NCI-H526 (cell line): ENCODE measurements around the gene TCF20.

ENCODE experiments used
- DNase-seq, 2 experiments: peaks; one replicate each; lab custom pipeline; 2025; lab: John Stamatoyannopoulos, UW

The TCF20 gene

DNA sequence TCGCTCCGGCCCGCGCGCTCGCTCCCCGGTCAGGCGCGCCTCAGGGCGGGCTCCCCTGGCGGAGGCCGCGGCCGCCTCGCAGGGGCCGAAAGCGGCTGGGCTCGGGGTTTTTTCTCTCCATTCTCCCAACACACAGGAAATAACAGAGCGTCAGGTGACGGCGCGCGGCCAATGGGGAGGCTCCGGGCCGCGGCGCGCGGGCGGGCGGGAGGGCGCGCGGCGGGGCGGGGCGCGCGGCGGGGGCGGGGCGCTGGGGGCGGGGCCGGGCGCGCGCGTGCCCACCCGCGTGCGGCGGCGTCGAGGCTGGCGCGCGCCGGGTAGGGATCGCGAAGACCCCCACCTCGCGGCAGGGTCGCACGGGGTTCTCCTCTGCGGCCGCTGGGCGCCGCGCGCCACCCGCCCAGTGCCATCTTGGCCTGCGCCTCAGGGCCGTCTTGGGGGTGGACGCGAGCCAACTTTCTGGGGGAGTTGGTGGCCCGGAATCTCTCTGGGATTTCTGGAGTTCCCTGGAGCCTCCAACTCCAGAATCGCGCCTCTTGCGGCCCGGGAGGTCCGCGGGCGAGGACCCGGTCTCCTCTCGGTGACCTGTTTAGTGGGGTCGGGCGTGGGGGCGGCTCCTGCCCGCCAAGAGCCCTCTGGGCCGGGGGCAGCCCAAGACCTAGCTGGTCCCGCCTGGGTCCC, at the start of gene TCF20:
TSS of gene TCF20 (minus strand) at position 144 of the 681 bp plus-strand sequence. CDS start 55,348 bp downstream, outside the sequence.
- DNase-seq = peak; percentile 45 to 72

DNA sequence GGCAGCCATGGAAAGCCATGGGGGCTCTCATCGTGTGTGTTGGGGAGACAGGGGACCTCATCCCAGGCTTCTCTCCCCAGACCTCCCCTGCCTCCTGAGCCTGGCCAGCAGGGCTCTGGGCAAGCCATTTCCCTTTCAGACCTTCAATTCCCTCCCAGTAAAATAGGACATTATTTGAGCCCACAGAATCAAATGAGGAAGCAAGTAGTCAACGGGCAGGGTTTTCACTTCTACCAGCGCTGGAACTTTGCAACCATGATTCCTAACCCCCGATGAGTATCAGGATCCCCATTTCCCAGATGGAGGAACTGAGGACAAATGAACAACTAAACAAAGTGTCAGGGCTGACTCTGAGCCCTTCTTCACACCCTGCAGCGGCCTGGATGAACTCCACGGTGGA, 48.9 kb upstream of the TCF20 start:
- no peak for DNase-seq

DNA sequence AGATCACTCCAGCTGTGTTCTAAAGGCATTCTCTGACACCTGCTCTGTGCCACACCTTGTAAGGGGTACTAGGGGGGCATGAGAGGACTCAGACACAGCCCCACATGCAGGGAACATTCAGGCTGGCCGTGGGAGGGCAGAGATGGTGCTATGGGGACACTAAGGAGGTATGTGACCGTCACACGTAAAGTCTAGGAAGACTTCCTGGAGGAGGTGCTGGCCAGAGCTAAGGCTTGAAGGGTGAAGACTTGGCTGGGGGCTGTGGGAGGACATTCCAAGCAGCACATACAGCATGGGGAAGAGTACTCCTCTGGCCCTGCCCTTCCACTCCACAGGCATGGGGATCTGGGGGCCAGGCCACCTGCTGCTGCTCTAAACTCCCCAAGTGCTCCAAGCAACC, 48.5 kb upstream of the TCF20 start:
- no peak for DNase-seq

DNA sequence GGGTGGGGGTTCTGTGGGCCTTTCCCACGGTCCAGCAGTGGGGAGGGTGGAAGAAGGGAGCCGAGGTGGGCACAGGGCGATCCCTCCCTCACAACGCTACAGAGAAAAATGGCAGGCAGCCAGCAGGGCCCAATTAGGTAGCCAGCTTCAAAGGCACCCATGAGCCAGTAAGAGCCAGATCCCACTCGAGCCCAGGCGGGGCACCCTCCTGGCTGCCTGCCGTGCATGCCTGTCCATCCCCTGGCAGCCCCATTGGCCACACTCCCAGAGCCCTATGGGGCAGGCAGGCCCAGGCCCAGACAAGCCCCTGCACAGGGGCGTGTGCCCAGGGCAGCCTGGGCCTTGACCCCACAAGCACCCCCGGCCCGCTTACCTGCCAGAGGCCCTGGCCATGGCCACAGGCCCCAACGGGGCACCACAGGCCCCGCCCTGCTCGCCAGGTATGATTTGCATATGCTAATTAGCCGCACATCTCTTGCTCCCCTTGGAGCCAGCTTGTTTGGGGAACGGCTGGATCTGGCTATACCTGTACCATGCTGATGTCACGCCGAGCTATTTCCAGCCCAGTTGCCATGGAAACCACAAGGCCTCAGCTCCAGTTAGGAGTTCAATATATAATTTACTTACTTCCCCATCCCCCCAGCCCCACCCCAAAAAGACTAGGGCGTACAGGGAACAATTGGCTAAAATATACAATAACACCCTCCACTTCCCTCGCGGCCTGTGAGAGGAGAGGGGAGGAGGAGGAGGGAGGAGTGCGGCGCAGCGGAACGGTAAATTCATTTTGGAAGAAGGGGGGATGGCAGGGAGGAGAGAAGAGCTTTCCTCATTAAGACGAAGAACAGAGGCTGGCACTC, 47.5 kb upstream of the TCF20 start:
- peak; percentile 89 to 94 for DNase-seq

DNA sequence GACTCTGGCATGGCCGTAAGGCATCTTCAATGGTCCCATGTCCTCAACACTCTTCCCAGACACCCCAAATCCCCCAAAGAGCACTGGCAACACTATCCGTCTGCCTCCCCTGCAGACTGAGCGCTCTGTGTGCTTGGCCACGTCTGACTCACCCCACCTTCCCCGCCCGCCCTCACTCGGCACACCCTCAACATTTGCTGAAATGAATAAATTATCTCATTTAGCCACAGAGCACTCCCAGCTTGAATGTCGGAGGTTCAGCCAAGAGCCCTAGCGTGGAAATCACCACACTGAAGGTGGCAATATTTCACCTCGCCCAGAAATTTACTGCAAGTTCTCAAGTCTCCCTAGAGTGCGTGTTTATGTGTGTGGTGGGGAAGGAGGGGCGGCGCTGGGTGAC, 46.6 kb upstream of the TCF20 start:
- peak; percentile 40 to 73 for DNase-seq

DNA sequence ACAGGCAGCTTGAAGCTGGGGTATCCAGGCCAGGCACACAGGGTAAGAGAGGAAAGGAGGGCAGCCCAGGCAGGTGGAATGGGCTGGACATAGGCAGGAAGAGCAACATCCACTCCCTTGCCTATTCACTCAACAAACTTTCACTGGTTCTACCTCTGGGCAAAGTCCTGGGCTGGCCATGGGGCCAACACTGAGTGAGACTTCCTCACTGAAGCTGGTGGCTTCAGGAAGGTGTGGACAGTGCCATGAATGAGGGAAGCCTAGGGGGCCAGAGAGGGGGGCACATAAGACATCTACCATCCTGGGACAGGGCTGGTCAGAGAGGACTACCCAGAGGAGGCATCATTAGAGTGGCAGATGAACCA, 44.9 kb upstream of the TCF20 start:
- DNase-seq = no peak

DNA sequence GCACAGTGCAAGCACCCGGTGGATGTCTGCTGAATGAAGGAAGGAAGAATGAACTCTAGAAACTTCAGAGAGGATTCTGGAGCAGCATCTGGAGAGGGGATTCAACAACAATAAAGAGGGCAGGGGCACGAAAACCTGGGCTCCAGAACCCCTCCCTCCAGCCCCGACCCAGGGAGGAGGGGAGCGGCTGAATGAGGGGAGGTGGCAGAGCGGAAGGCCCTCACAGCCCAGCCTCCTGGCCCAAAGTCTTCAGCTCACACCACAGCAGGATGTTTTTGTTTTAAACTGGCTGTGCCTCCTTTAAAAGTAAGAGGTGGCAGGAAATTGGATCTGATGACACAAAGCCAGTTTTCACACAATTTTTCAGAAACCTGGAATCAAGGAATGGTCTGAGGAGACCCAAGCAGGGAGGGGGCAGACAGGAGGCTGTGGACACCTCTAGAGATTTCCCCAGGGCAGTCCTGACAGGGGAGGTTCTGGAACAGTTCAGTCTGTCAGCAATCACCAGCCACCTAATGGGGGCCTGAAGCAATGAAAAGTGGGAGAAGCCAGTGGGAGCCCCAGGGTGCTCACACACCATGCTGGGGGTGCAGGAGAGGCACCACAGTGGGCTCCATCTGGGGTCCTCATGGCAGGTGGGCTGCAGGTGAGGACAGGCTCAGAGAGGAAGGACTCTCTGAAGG, 44.4 kb upstream of the TCF20 start:
- no peak for DNase-seq

DNA sequence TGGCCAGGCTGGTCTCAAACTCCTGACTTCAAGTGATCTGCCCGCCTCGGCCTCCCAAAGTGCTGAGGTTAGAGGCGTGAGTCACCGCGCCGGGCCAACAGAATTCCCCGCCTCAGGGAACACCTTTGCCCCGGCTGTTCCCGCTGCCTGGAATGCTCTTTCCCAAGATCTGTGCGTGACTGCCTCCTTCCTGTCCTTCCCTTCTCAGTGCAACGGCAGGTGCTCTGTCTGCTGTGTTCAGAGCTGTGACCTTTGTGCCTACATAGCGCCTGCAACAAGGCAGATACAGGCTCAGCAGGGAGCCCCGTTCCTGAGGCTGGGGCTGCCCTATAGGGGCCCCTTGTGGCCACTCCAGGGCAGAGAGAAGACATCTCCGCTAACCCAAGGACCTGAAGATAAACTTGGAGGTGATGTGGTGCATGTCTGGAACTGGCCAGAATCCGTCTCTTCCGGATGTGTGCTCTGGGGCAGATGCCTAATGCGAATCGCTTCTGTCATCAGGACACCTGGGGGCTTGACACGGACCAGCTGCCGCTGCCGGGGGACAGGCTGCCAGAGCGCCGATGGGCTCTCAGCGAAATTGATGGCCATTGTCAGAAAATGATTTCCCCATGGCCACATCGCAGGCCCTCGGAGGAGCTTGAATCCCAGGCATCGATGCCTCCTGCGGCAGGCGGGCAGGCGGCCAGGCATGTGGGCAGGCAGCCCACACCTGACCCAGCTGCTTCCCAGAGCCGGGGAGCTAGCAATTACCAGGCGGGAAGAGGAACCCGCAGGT, 43.5 kb upstream of the TCF20 start:
- DNase-seq = peak; percentile 55 to 70

DNA sequence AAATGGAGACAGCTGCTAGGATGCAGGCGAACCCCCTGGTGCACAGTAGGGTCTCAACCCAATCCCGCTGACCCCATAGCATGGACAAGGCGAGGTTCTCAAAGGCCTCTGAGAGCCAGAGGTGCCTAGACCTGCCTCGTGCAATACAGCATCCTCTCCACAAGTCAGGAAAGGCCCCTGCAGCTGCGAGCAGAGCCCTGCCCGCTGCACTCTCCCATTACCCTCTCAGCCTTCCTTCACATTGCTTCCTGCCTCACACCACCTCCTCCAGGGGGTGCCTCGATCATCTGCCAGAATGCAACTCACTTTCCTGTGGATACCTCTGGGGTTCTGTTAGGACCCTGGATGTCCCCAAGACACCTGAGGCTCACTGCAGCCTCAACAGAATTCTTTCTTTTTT, 42.8 kb upstream of the TCF20 start:
- no peak for DNase-seq

DNA sequence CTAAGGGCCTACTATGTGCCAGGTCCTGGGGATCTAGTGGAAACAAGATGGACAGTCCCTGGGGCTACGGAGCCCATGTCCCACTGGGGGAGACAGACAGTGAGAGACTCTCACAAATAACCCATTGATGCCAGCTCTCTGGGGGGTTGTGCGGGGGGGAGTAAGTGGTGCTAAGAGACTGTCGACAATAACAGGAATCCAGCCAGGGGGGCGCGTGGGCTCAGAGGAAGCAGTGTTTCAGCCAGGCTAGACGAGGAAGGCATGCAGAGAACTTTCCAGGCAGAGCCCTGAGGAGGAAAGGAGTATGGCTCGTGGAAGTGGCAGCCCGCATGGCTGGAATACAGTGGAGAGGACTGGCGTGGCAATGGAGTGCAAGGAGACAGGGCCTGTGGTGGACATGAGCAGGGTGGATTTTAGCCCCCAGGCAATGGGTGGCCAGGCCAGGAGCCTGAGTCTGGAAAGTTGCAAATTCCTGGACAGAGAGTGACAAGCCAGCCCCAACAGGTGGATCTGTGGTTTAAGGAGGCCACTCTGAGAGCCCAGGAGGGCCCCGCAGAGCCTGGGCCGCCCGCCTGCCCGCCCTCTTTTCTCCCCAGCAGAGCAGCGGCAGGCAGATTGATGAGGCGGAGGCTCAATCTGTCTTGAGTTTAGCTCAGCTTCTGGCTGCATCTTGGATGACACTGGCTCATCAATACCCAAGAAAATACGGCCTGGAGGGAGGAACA, 40.0 kb upstream of the TCF20 start:
- no peak for DNase-seq

DNA sequence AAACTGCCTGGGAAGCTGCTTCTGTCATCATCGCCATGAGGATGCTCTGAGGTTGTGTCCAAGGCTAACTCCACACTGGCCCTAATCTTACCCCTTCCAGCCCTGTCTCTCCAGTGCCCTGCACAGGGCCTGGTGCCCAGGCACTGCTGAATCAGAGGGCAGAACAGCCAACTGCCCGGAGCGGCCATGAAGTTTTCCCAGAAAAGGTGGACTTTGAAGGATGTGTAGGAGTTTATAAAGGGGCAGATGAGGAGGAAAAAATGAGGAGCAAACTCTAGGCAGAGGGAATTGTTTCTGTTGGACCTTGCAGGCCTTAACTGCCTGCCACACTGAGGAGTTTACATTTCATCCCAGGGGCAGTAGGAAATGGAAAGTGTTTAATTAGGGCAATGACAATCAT, 39.4 kb upstream of the TCF20 start:
- no peak for DNase-seq

DNA sequence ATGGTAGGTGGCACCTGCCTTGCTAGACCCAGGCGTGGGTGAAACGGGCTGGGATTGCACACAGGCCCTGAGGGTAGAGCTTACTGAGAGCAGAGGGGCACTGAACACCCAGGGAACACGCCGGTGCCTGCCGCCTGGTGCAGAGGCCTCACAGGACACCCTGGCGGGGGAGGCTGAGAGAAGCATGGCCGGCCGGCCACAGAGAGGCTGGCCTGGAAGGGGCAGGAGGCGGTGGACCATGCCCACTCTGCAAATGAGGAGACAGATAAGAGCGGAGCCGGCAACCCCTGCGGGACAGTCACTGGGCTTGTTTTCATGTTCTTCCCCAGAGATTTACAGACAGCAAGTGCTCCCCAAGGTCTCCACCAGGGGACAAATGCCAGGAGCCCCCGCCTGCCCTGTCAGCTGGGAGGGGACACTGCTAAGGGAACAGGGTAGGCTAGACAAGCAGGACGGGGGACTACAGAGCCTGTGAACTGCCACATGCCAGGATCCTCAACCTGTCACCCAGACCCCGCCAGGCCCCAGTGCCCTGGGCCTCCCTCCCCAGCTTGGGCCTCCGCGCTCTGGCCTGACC, 38.5 kb upstream of the TCF20 start:
- no peak for DNase-seq

DNA sequence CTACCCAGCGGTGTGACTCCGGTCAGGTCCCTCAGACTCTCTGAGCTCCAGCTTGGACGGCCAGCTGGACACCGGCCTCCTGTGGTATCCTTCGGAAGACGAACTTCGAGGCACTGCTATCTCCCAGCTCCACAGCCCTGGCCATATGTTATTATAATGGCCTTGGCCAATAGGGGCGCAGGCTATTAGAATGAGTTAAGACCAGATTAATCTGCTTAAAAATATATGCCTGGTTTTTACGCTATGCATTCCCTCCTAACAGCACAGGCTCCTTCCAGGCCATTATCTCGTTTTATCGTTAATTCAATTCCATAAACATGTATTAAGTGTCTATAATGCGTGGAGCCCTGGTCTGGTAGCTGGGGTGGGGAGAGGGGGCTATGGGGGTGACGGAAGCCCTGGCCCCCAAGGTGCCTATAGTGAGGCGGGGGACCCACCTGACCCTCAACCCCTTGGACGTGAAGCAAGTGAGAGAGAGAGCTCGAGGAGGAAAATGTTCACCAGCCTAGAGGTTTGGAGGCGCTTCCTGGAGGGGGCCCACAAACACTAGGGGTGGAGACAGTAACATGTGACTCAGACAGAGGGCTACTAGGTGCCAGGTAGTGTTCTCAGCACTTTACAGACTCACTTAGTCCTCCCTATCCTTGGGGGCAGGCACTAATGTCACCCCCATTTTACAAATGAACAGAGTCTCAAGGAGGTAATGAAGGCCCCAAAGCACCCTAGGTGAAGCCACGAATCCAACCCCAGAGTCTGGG, 37.5 kb upstream of the TCF20 start:
- DNase-seq = no peak

DNA sequence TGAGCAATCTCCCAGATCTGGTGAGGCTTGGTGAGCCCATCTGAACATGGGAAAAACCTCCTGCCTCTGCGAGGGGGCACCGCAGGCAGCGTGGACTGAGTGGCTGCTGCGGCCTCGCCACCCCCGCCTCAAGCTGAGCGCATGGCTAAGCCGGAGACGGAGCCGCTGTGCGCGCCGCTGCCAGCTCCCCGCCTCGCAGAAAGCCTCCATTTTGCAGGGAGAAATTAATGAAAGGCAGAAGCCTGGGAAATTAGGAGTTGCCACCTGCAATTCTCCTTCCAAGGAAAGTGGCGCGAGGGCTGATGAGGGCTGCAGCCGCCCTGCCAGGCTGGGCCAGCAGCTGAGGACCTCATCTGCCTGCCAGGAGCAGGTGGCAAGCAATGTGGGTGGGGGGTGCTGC, 35.6 kb upstream of the TCF20 start:
- DNase-seq = no peak

DNA sequence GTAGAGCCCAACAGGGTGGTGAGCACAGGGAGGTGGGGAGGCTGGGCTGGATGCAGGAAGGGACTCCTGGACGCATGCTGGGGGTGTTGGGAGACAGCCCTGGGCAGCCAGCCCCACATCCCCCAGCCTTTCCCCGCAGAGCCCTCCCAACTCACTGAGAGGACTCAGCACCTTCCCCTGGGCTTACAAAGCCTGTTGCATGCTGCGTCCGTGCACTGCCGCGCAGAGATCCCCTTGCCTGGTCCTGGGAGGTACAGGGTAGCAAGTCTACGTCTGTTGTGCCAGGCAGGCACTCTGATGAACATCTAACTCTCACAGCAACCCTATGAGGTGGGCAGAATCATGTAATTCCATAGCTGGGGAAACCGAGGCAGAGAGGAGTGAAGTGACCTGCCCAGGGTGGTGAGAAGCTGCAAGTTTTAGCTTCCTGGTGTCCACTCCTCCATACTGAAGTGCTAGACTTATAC, 33.9 kb upstream of the TCF20 start:
- DNase-seq = no peak

DNA sequence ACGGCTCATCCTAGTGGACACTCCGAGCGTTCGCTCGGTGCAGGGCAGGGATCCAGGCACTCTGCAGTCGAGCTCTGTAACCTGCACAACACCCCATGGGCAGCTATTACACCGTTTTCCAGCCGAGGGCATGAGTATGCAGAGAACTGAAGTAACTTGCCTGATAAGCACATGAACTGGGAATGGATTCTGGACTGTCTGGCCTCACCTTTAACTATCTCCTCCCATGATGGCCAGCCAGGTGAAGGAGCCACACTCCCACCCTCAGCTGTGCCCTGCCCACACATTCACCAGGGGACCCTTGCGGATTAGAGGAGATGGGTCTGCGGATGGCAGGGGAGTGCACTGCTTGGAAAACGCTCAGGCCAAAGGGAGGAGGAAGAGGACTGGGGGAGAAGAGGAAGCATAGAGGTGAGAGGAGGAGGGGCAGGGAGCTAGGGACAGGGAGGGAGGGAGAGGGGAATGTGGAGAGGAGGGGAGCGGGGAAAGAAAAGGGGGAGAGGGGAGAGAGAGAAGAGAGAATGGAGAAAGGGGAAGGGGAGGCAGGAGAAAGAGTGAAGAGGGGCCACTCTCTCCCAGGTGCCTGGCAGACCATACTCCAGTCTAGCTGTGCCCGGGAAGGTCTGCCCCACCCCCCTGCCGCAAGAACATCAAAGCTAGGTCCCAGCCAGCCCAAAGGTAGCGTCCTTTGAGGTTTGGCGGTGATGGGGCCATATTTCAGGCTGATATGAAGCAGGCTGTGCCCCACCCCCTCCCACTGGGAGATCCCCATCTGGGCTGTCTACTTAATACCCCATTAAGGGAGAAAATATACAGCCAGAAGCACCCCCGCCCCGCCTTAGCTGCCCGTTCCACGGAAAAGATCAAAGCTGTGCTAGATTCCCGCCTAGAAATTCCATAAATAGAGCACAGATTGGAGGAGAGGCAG, 33.2 kb upstream of the TCF20 start:
- DNase-seq = no peak

DNA sequence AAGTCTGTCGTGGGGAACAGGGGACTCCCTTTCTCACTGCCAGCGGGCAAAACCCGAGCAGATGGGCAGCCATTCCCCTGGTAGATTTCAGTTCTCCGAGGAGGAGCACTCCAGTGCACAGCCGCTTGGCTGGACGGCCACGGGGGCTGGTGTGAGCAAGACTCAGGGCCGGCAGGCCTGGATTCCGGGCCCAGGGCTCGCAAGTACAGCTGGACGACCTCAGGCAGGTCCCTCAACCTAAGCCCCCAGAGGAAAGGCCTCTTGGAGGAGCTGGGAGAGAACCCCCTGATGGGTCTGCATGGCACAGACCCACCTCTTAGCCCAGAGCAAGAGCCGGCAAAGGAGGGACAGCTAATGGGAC, 31.3 kb upstream of the TCF20 start:
- DNase-seq = no peak

DNA sequence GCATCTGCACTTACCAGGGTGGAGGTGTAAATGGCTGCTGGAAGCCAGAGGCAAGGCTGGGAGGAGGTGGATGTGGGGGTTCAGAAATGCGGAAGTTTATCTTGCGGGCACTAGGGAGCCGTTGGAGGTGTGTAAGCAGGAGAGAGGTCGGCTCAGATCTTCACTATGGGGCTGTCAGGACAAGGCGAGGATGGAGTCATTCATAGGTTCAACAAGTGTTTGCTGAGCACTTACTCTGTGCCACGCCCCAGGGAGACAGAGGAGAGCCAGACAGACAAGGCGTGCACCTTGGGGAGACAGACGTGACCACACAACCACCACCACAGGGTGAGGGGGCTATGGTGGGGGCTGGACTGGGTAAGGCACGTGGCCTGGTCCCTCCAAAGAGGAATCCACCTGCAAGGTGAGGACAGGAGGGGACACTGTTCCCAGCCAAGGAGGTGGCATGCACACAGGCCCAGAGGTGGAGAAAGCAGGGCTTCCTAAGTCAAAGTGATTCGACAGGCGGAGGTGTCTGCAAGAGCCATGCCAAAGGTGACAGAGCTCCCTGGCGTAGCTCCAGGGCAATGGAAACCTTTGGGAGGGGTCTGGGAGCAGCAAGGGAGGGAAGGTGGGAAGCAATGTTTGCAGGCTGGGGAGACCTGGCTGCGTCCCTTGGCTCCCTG, 30.8 kb upstream of the TCF20 start:
- DNase-seq = no peak
